ENCODE data around the gene MRPS16.

MRPS16 gene

DNA sequence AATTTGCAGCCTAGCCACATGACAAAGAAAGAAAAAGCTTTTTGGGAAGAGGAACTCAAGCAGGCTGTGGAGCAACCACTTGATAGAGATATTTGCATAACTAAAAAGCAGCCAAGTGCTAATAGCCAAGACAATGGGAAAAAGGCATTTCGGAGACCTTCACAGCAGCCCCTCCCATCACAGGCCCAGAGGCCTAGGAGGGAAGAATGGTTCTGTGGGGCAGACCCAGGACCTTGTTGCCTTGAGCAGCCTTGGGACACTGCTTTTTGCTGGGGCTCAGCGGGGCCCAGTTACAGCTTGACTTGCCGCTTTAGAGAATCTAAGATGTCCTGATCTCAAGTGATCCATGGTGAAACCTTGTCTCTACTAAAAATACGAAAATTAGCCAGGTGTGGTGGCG is 46.1 kb downstream of the MRPS16 start:
- no peak overlapping the region for H3K4me3 ChIP-seq (ENCODE audit: low read length)
- DNase-seq (ENCODE audit: low read depth, low spot score), result no peak

DNA sequence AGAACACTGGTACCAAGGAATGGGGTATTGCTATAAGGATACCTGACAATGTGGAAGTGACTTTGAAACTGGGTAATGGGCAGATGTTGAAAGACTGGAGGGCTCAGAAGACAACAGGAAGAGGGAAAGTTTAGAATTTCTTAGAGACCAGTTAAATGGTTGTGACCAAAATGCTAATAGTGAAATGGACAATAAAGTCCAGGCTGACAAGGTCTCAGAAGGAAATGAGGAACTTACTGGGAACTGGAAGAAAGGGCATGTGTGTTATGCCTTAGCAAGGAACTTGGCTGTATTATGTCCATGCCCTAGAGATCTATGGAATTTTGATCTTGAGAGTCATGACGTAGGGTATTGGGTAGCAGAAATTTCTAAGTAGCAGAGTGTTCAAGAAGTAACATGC is 46.6 kb downstream of the MRPS16 start:
- no peak for DNase-seq (ENCODE audit: low read depth, low spot score)
- H3K4me3 ChIP-seq (ENCODE audit: low read length), result no peak overlapping the region

DNA sequence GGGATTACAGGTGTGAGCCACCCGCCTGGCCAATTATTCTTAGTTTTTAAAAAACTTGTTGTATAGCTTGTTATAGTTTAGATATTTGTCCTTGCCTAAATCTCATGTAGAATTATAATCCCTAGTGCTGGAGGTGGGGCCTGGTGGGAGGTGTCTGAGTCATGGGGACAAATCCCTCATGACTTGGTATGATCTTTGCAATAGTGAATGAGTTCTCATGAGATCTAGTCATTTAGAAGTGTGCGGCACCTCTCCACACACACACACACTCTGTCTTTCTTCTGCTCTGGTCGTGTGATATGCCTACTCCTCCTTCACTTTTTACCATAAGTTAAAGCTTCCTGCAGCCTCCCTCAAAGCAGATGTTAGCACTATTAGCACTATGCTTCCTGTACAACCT is 47.4 kb downstream of the MRPS16 start:
- DNase-seq (ENCODE audit: low read depth, low spot score), result no peak
- no peak overlapping the region for H3K4me3 ChIP-seq (ENCODE audit: low read length)

All from Jurkat, Clone E6-1 (cell line).